GM12864 (cell line): ENCODE measurements around the gene CASQ1.

Experiments used
- DNase-seq: peaks from one replicate; pipeline ENCODE4 v3.0.0-alpha.2; 2011; ENCODE audit warnings: low read depth
- H3K4me3 ChIP-seq: 2 replicates; pipeline ENCODE4 v1.5.1; 2011; ENCODE audit warnings: mild to moderate bottlenecking, low read depth, low read length, control low read depth
- CTCF ChIP-seq: IDR thresholded peaks from 2 replicates; pipeline ENCODE4 v1.5.1; 2011; ENCODE audit warnings: low read depth, mild to moderate bottlenecking, moderate library complexity, low read length, control low read depth, inconsistent platforms; ENCODE audit errors: missing control alignments

The CASQ1 gene

DNA sequence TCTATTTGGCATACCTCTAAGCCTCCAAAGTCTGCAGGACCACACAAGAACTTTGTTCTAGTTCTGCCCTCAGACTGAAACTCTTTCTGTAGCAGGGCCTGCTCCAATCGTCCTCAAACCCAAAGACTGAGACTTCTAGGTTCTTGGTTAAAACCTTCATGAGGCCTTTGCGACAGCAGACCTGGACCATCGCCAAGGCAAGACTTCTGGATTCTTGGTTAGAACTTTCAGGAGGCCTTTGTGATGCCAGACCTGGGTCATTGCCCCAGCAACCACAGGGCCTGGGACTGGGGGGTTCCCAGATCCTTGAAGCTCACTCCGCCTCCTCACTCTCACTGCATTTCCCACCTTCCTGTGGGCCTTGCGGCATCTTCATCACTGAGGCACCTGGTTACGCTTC lies 39.1 kb upstream of the CASQ1 start, which contains the start of gene ATP1A4:
TSS of gene ATP1A4 (plus strand) at position 301 of the 400 bp plus-strand sequence. CDS start 438 bp downstream, outside the sequence.
- TF ChIP-seq CTCF: no peak
- DNase-seq: no peak
- no peak within 1 kb of the TSS for H3K4me3 ChIP-seq

DNA sequence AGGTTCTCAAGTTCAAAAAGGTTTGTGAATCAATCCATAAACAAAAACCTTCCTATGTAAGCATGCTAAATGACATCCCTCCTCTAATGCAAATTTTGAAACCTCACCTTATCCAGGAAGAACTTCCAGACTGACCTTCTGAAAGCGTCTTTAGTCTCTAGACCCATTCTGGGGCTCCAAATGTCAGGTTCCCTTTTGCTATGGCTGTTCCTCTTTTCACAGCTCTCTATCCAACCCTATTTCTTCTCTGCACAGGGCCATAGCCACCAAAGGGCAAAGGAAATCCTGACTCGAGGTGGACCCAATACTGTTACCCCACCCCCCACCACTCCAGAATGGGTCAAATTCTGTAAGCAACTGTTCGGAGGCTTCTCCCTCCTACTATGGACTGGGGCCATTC lies 35.6 kb upstream of the CASQ1 start:
- DNase-seq: no peak
- no peak for TF ChIP-seq CTCF
- no peak overlapping the region for H3K4me3 ChIP-seq

DNA sequence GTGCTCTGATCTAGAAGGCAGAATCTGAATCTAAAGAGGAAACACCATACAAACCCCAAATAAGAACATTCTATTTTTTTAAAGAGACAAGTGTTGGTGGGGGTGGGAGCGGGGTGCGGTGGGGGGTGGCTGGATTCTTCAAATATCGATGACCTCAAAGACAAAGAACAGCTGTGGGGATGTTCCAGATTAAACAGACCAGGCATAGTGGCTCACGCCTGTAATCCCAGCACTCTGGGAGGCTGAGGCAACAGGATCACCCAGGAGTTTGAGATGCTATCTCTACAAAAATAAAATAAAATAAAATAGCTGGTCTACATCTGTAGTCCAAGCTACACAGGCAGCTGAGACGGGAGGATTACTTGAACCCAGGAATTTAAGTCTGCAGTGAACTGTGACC lies 34.0 kb upstream of the CASQ1 start:
- no peak for DNase-seq
- TF ChIP-seq CTCF: no peak
- H3K4me3 ChIP-seq: no peak overlapping the region

GRCh38 chr1:160157174-160157573 lies 33.2 kb upstream of the CASQ1 start:
- DNase-seq: no peak
- no peak for TF ChIP-seq CTCF
- no peak overlapping the region for H3K4me3 ChIP-seq

- no peak for TF ChIP-seq CTCF
- no peak overlapping the region for H3K4me3 ChIP-seq
- no peak for DNase-seq
Measured at GRCh38 chr1:160158031-160158430, 32.3 kb upstream of the CASQ1 start.

- no peak for TF ChIP-seq CTCF
- DNase-seq: no peak
- no peak overlapping the region for H3K4me3 ChIP-seq
Measured at GRCh38 chr1:160158534-160158933, 31.8 kb upstream of the CASQ1 start.

- no peak for DNase-seq
- TF ChIP-seq CTCF: no peak
- no peak overlapping the region for H3K4me3 ChIP-seq
Measured at GRCh38 chr1:160159846-160160245, 30.5 kb upstream of the CASQ1 start.
